Measurements from ENCODE around the gene NUDT2. TPM values are rescaled to one million over a fixed set of nuclear protein-coding genes. Genes with fewer than 3 reads are reported as not detected.
A peak's percentile ranks its signal among the peaks of the same experiment; 100 is the strongest.

The NUDT2 gene
- total and polyA plus RNA-seq, 12 donors: 14.4 to 28.9 (median 18.4) TPM

GRCh38 chr9:34376596-34377403 is 47.4 kb downstream of the NUDT2 start, which contains the start of gene MYORG:
MYORG (minus strand) TSS chr9:34376898; CDS start chr9:34372943, 3,955 bp downstream.
- H3K27me3 ChIP-seq: peaks cover 0 to 7% (median 0%) of the 10 kb centered on the region in 7 donors
- H3K9me3 ChIP-seq: peaks cover 0 to 3% (median 0%) of the 10 kb centered on the region in 11 donors
- WGBS, 2 donors: 1% methylated on average over 53 to 54 of the region's 54 CpGs
- no peak for TF ChIP-seq CTCF (IDR thresholded peaks at IDR 0.05)
- peak; percentile 92 to 94 for DNase-seq
- peak within 1 kb of the TSS; percentile 35 to 88 (median 75) for H3K27ac ChIP-seq
- peaks cover 6 to 53% (median 39%) of the 10 kb centered on the region in 9 donors for H3K4me1 ChIP-seq
- peak; percentile 77 to 89 (median 84) for ATAC-seq
- H3K4me3 ChIP-seq: peak within 1 kb of the TSS; percentile 55 to 92 (median 80)
- H3K36me3 ChIP-seq: peaks cover 0 to 9% (median 0%) of the 10 kb centered on the region in 9 donors
- intact Hi-C loops (cut with DNase I): loop anchor here in 6 of 10 donors (1.0 to 10.0 kb wide), 5 partner anchors 44 to 249 kb away; partner anchors contain the start of genes DCAF12 (in 1 of the 6), KIF24 (in 1 of the 6) and NUDT2 (in 1 of the 6)

GRCh38 chr9:34377404-34377746 is 48.0 kb downstream of the NUDT2 start:
- Histone ChIP-seq H3K4me3 (peak overlapping the region; percentile 55 to 92 (median 80)), H3K36me3 (peaks cover 0 to 4% (median 0%) of the 10 kb centered on the region in 9 donors), H3K4me1 (peaks cover 6 to 53% (median 39%) of the 10 kb centered on the region in 9 donors), H3K27me3 (peaks cover 0 to 9% (median 0%) of the 10 kb centered on the region in 7 donors), H3K27ac (peak overlapping the region; percentile 35 to 88 (median 75)), H3K9me3 (no peaks in the 10 kb centered on the region)
- no peak for TF ChIP-seq CTCF (IDR thresholded peaks at IDR 0.05)
- DNase-seq (no peak), ATAC-seq (no peak)
- intact Hi-C loops (cut with DNase I): loop anchor here in 6 of 10 donors (1.0 to 10.0 kb wide), 5 partner anchors 45 to 250 kb away; partner anchors contain the start of genes DCAF12 (in 1 of the 6), KIF24 (in 1 of the 6) and NUDT2 (in 1 of the 6)
- WGBS, 2 donors: 5 to 7% methylated on average over 21 of the region's 21 CpGs

GRCh38 chr9:34378376-34379060 is 49.1 kb downstream of the NUDT2 start:
- ATAC-seq (no peak), DNase-seq (no peak)
- WGBS, 2 donors: 94 to 98% methylated on average over 3 of the region's 3 CpGs
- H3K36me3 ChIP-seq: no peaks in the 10 kb centered on the region
- H3K27ac ChIP-seq: peak overlapping the region in 1 of 10 donors; percentile 26
- intact Hi-C loops (cut with DNase I): loop anchor here (1.0 to 10.0 kb wide), 9 partner anchors 44 to 251 kb away; partner anchors contain the start of gene DCAF12 (in 1 of the 10)
- H3K4me3 ChIP-seq: no peak overlapping the region
- peaks cover 6 to 53% (median 39%) of the 10 kb centered on the region in 9 donors for H3K4me1 ChIP-seq
- TF ChIP-seq CTCF (IDR thresholded peaks at IDR 0.05): no peak
- H3K9me3 ChIP-seq: no peaks in the 10 kb centered on the region
- H3K27me3 ChIP-seq: peaks cover 0 to 9% (median 0%) of the 10 kb centered on the region in 7 donors

All from heart right ventricle (tissue), 16 donors.